GM18498 (cell line): ENCODE measurements around the gene EPN1.

Experiments
- ATAC-seq: cut with Tn5 transposase; IDR thresholded peaks from one replicate; pipeline ENCODE4 v1.9.1; 2021; ENCODE audit warnings: mild to moderate bottlenecking, moderate library complexity; ENCODE audit not compliant: unreplicated experiment

EPN1 gene

DNA sequence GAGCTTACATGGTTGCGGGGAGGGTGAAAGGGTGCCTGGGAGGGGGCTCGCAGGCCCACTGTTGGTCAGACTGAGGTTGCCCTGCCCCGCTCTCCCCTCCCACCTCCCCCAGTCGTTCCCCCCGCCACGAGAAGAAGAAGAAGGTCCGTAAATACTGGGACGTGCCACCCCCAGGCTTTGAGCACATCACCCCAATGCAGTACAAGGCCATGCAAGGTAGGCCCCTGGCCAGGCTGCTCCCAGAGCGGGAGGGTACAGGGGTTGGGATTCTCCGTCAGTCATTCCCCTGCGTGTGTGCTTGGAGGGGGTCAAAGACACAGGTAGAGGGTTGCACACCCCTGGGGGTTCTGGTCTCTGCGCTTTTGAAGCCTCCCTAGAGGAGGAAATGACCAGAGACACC is 14.6 kb upstream of the EPN1 start:
- ATAC-seq = no peak

GRCh38 chr19:55660991-55661390 is 14.0 kb upstream of the EPN1 start:
- no peak for ATAC-seq

DNA sequence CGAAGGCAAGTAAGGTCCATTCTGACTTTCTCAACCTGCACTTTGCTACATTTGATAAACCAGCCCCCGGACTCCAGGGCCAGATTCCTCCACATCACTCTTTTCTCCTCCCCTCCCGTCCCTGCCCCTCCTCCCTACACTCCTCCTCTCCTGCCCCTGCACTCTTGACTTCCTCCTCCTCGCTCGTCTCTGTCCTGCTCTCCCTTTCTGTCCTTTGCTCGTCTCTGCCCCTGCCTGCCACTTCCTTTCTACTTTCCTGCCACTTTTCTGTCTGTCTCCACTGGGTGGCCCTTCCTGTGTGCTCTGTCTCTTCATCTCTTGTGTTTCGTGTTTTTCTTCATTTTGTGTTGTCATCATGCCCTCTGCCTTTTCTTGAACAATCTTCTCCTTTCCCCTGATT is 13.2 kb upstream of the EPN1 start:
- ATAC-seq = no peak

- no peak for ATAC-seq
Measured at GRCh38 chr19:55663846-55664536, 11.0 kb upstream of the EPN1 start.

- ATAC-seq = no peak
Measured at GRCh38 chr19:55666343-55667005, 8.6 kb upstream of the EPN1 start.

- no peak for ATAC-seq
Measured at GRCh38 chr19:55667006-55667381, 8.0 kb upstream of the EPN1 start.

GRCh38 chr19:55667511-55667910 is 7.5 kb upstream of the EPN1 start:
- ATAC-seq = no peak

GRCh38 chr19:55667958-55668357 is 7.1 kb upstream of the EPN1 start:
- ATAC-seq = no peak

GRCh38 chr19:55668603-55669348 is 6.2 kb upstream of the EPN1 start:
- ATAC-seq = no peak

- ATAC-seq = no peak
Measured at GRCh38 chr19:55669418-55670279, 5.4 kb upstream of the EPN1 start.

DNA sequence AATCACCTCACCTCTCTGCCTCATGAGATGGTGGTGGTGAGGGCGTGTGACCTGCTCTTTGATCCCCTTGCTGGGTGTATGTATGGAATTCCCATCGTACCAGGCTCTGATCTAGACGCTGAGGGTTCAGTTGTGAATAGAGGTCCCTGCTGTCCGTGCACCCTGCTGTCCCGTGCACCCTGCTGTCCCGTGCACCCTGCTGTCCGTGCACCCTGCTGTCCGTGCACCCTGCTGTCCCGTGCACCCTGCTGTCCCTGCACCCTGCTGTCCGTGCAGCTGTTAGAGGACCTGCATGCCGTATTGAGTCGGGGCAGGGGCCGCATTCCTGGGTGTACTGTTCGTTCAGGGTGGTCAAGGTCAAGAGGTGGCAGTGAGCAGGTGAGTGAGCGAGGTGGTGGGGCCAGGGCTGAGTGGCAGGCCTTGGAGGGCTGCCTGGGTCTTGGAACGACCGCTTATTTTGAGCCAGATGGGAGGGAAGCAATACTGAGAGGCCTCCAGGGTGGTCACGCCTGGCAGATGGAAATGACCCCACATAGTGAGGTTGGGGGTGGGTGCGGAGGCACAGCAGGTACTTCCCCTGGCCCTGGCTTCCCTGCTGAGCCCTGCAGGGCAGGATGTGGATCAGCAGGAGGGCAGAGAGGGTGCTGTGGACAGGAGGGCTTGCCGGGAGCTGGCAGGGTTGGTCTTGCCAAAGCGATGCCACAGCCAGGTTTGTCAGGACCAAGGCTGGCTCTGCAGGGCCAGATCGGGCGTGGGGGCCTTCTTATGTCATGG is 4.6 kb upstream of the EPN1 start:
- ATAC-seq = no peak

GRCh38 chr19:55671054-55671378 is 4.0 kb upstream of the EPN1 start:
- no peak for ATAC-seq

DNA sequence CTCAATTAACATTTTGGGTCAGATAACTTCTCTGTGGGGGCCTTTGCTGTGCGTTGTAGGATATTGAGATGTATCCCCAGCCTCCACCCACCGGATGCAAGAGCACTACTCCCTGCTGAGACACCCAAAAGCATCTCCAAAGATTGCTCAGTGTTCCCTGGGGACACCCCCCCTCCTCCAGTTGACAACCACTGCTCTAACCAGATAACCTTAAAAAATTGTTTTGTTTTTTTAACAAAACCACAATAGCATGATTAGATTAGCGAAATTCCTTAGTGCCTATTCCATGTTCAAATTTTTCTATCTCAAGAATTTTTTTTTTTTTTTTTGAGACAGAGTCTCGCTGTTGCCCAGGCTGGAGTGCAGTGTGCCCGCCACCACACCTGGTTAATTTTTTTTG is 2.6 kb upstream of the EPN1 start:
- no peak for ATAC-seq

- no peak for ATAC-seq
Measured at GRCh38 chr19:55673465-55673864, 1.6 kb upstream of the EPN1 start.

DNA sequence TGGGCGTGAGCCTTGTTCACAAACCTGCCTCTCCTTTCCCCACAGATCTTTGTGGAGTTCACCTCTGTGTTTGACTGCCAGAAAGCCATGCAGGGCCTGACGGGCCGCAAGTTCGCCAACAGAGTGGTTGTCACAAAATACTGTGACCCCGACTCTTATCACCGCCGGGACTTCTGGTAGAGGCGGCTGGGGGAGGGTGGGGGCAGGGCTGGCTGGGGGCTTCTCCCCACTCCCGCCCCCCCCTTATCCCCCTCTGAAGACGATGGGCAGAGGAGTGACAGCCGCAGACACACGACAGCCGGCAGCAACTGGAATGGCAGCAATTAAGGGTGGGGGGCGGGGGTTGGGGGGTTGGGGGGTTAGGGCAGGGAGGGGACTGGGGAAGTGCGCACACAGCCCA is 1.1 kb upstream of the EPN1 start:
- no peak for ATAC-seq

- no peak for ATAC-seq
Measured at GRCh38 chr19:55674459-55674840, 576 bp upstream of the EPN1 start.

- ATAC-seq = no peak
Measured at GRCh38 chr19:55675661-55676354, 782 bp downstream of the EPN1 start.

- no peak for ATAC-seq
Measured at GRCh38 chr19:55676383-55676782, 1.4 kb downstream of the EPN1 start.

DNA sequence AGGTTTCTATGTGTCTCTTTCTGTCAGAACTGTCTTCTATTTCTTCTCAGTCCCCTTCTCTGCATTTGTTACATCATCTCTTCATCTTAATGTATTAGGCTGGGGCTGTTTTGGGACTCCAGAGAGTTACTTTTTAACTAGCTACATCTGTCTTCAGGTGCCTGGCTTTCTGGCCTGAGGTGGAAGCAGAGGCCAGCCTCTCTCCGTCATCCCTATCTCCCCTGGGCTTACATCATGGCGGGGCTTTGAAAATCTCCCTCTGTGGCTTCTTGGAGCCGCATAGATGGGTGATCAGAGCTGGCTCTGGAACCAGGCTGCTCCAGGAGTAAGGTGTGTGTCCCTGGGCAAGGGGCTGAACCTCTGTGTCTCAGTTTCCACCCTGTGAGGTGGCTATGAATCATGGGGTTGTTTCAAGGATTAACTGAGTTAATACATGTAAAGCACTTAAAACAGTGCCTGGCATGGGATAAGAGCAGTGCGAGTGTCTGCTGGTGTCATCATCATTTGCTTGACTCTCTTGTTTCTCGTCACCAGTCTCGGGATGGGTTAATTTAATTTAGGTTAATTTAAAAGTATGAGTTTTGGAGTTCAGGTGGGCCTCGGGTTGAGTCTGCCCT is 2.0 kb downstream of the EPN1 start:
- no peak for ATAC-seq

DNA sequence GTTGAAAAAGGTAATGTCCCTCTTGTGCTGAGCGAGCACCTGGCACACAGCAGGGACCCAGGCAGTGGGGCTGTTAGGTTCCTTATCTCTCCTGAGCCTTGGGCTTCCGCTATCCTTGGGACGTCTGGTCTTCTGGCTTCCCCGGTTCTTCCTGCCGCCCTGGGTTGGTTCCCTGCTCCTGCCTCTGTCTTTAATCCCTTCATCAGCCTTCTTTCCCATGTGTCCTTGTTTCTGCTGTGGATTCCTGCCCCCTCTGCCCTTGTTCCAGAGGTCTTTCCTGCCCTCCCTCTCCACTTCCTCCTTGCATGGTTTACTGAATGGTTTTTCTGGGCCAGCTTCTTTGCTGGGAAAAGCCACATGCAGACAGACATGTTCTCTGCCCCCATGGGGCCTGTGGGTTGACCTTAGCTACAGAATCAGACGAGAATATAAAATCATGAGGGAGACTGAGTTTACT is 2.6 kb downstream of the EPN1 start:
- no peak for ATAC-seq
